H1 (cell line): ENCODE results near the gene SLC26A8. TPM values are rescaled to one million over a fixed set of nuclear protein-coding genes. Genes with fewer than 3 reads are reported as not detected.

Experiments used
- CTCF ChIP-seq, 3 experiments: IDR thresholded peaks; 1 replicate in 2 of 3; 2 replicates in 1 of 3; pipeline versions ENCODE4 v1.5.1 to v1.6.1; 2011; ENCODE audit warnings: low read length in 3 of 3, mild to moderate bottlenecking in 3 of 3, inconsistent platforms in 2 of 3, low read depth in 1 of 3, moderate library complexity in 1 of 3; ENCODE audit not compliant: insufficient read depth in 1 of 3; ENCODE audit errors: control extremely low read depth in 1 of 3
- E2F6 ChIP-seq: IDR thresholded peaks from 2 replicates; pipeline ENCODE4 v1.6.1; 2012; ENCODE audit warnings: inconsistent platforms
- EP300 ChIP-seq, 2 experiments: IDR thresholded peaks; 1 replicate in 1 of 2; 2 replicates in 1 of 2; pipeline ENCODE4 v1.6.1; 2011 to 2012; ENCODE audit warnings: low read depth in 2 of 2, low read length in 2 of 2, mild to moderate bottlenecking in 2 of 2, borderline replicate concordance in 1 of 2, inconsistent platforms in 1 of 2, moderate library complexity in 1 of 2
- polyA plus RNA-seq, 7 experiments: library from polyadenylated mRNA; depleted of rRNA in 3 of 7; stranded (reverse) in 5 of 7; unstranded in 2 of 7; fragments of >200 nt in 5 of 7; fragments of 200-250 nt in 2 of 7; gene quantifications; 1 replicate in 5 of 7; 2 replicates in 1 of 7; 4 replicates in 1 of 7; pipeline versions ENCODE4 v1.2.1 to v1.2.3, GENCODE V29; 2011 to 2013; ENCODE audit warnings: missing spikeins in 2 of 7, mixed read lengths in 2 of 7
- total RNA-seq: library from RNA; stranded (reverse); fragmentation: NEBNext Ultra II Directional; extraction: Animal tissue kit (Norgen Biotek cat#: 25700); gene quantifications from 2 replicates; pipeline ENCODE4 v1.2.1, GENCODE V29; 2021

Gene SLC26A8
- total and polyA plus RNA-seq, 2 of the 8 experiments (the other 6 are each of a cell fraction or from before 2014, with no cell fraction given) = 0.56 to 0.57 TPM

GRCh38 chr6:36071714-36072113 is 47.3 kb upstream of the SLC26A8 start (continued):
- TF ChIP-seq E2F6 (no peak), EP300 (IDR thresholded peaks at IDR 0.05; ENCODE audit: borderline replicate concordance in 1 of 2, low read depth in 2 of 2, low read length in 2 of 2) (no peak), CTCF (IDR thresholded peaks at IDR 0.05; ENCODE audit: control extremely low read depth in 1 of 3, insufficient read depth in 1 of 3, low read depth in 1 of 3, low read length in 3 of 3) (no peak)
